Epidermal melanocyte (primary cell): ENCODE results near the gene ATF5.

Source experiments
- DNase-seq: peaks from one replicate; pipeline ENCODE4 v3.0.0; 2011; ENCODE audit warnings: low spot score; ENCODE audit not compliant: insufficient read length

ATF5 gene

GRCh38 chr19:49973987-49974386 lies 45.0 kb downstream of the ATF5 start:
- no peak for DNase-seq

DNA sequence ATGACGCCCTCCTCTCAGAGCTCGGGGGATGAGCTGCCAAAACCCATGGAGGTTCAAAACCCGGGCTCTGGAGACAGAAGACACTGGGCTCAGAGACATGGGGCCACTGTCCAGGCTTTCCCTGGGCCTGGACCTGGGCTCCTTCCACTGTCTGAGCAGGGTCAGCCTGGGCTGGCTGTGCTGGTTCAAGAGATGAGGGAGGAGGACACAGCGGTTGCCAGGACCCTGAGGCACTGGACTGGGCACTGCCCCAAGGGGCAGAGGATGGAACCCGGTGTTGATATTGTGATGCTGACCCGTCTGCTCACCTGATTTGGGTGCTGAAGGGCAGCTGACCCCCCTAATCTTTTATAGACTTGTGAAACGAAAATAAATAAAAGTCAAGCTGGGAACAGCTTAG lies 46.0 kb downstream of the ATF5 start:
- DNase-seq = no peak

DNA sequence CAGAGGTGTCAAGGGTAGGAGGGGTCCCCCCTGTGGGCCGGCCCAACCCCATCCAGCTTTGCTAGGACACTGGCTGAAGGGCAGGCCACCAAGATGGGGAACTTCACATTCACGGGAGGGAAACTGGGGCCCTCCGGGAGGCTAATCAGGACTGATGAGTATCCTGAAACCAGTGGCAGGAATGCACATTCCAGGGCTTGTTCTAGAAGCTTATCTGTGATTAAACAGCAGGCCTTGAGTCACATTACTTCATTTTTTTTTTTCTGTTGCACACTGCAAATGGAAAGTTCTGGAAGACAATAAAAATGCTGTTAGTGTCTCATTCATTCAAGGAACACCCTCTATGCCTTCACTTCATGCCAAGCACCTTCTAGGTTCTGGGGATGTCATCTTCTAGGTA lies 47.5 kb downstream of the ATF5 start:
- no peak for DNase-seq

- no peak for DNase-seq
Measured at GRCh38 chr19:49977076-49977475, 48.1 kb downstream of the ATF5 start.

DNA sequence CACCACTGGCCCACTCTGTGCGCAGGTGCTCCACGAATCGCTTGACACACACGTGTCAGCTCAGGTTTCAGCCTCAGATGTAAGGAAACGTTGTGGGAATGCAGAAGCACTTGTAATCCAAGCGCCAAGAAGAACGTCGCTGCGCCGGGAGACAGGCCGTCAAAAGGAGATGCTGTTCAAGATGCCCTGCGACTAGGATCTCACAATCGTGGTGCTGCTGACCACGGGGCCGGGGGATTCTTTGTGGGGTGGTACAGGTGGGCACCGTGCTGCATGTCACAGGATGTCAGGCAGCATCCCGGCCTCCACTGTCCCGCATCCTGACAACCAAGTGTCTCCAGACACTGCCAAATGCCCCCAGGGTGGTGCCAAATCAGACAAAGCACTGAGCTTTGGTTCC lies 48.9 kb downstream of the ATF5 start:
- no peak for DNase-seq

DNA sequence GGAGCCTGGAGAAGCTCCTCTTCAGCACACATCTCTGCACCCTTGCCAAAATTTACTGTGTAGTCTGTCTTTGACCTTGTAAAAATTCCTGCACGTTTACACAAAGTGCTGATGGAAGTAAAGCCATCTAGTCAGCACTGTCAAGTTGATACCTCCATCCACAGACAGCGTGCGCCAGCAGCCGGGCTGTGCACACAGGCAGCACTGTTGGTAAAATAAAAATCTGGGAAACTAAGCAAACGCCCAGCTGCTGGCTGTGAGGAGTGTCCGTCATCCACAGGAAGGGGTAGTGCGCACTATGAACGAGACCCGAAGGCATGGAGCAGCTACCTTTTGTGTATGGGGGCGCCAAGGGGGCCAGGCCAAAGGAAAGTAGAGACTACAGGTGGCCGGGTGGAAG lies 49.3 kb downstream of the ATF5 start:
- no peak for DNase-seq

DNA sequence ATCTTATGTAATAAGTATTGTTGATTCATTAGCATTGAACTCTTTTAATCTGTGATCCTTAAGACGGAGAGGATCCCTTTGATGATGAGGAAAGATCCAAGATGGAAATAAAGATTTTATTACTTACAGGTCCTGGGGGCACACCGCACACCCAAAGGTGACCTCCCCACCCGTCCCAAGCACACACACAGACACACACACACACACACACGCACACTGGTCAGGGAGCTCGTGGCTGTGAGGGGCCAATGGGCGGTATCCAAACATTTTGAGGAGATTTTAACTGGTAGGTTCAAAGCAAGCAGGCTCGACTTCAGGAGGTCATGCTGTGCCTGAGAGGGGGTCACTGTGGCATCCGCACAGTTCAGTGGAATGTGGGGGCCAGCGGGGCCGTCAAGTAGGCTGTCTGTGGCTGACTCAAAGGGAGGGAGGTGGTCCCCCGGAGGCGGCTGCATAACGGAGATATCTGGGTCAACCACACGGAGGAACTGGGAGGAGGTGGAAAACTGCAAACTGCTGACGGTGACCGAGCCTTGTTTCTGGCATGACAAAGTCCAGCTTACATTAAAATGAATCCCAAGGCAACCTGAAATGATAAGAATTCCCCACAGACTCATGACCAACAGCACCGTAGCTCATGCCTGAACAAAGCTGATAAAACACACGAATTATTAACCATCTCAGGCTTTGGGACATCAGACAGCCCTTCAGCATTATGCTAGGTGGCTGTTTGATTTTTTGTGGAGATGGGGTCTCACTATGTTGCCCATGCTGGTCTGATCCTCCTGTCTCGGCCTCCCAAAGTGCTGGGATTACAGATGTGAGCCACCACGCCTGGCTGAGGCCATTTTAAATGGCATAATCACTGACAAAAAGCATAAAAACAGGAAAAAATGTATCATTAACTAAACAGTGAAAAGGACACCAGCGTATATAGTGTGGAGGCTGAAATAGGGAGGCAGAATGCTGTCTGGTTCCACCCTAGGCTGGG lies 52.9 kb downstream of the ATF5 start:
- no peak for DNase-seq
